A549 (cell line): Measurements from ENCODE around the gene ACOXL. TPM values are rescaled to one million over a fixed set of nuclear protein-coding genes. Genes with fewer than 3 reads are reported as not detected.
A peak's percentile ranks its signal among the peaks of the same experiment; 100 is the strongest.

ENCODE experiments used
- ATAC-seq, 2 experiments: fragments of 200-7000 bp in 1 of 2; fragments of >200 bp in 1 of 2; cut with Nextera tagmentation in 1 of 2; cut with Tn5 transposase in 1 of 2; 3 replicates each; pipeline versions ENCODE4 v1.8.0 to v1.9.1; 2018 to 2020; ENCODE audit warnings: mild to moderate bottlenecking in 1 of 2, moderate library complexity in 1 of 2
- CTCF ChIA-PET: fragments of 300-600 bp; sonication (Branson Sonifier 250); formaldehyde crosslinking; extraction: SDS; loops from one replicate; lab custom pipeline; 2021; ENCODE audit warnings: antibody characterized with exemption, inconsistent platforms; lab: Yijun Ruan, JAX
- POLR2A ChIA-PET: fragments of 350-600 bp; formaldehyde crosslinking; extraction: SDS; loops from one replicate; lab custom pipeline; 2021; ENCODE audit warnings: antibody characterized with exemption, inconsistent platforms; lab: Yijun Ruan, JAX
- DNase-seq, 2 experiments: peaks; one replicate each; pipeline versions ENCODE4 v3.0.0 to v3.0.0-alpha.2; 2011 to 2016; ENCODE audit warnings: low read depth in 1 of 2, low spot score in 1 of 2
- FAIRE-seq: peaks from 2 replicates; lab custom pipeline; 2011; peaks lifted over from hg19 to GRCh38; lab: Jason Lieb, UNC
- H3K27ac ChIP-seq, 2 experiments: fragments of >200 bp; sonication (Bioruptor Twin); formaldehyde crosslinking; 3 replicates each; pipeline ENCODE4 v1.5.1; 2016 to 2017
- H3K4me1 ChIP-seq: fragments of >200 bp; sonication (Bioruptor Twin); formaldehyde crosslinking; 3 replicates; pipeline ENCODE4 v1.6.1; 2016
- H3K4me2 ChIP-seq: fragments of >200 bp; sonication (Bioruptor Twin); formaldehyde crosslinking; 3 replicates; pipeline ENCODE4 v1.6.1; 2016
- H3K4me3 ChIP-seq: fragments of >200 bp; sonication (Bioruptor Twin); formaldehyde crosslinking; 3 replicates; pipeline ENCODE4 v1.5.1; 2016
- H3K9me3 ChIP-seq: fragments of >200 bp; sonication (Bioruptor Twin); formaldehyde crosslinking; 3 replicates; pipeline ENCODE4 v1.6.1; 2016
- BCL3 ChIP-seq: fragments of >200 bp; sonication (Bioruptor Twin); formaldehyde crosslinking; IDR thresholded peaks from 3 replicates; pipeline ENCODE4 v1.6.1; 2016
- CEBPB ChIP-seq, 2 experiments: fragments of >200 bp in 1 of 2; sonication (Bioruptor Twin) in 1 of 2; formaldehyde crosslinking in 1 of 2; IDR thresholded peaks; 2 replicates each; pipeline ENCODE4 v1.6.1; 2012 to 2016
- CHD4 ChIP-seq: fragments of 200-600 bp; sonication (generic); IDR thresholded peaks from 2 replicates; pipeline ENCODE4 v1.6.1; 2016; ENCODE audit warnings: antibody characterized with exemption, mild to moderate bottlenecking, borderline replicate concordance
- CTCF ChIP-seq: fragments of >200 bp; sonication (Bioruptor Twin); formaldehyde crosslinking; IDR thresholded peaks from 3 replicates; pipeline ENCODE4 v1.5.1; 2016
- E2F6 ChIP-seq: IDR thresholded peaks from 2 replicates; pipeline ENCODE4 v1.6.1; 2012; ENCODE audit warnings: low read depth, borderline replicate concordance
- ELK1 ChIP-seq: fragments of 150-350 bp; IDR thresholded peaks from 2 replicates; pipeline ENCODE4 v1.6.1; 2014; ENCODE audit warnings: low read depth, mild to moderate bottlenecking, low read length
- ESRRA ChIP-seq: fragments of 150-350 bp; IDR thresholded peaks from 2 replicates; pipeline ENCODE4 v1.6.1; 2014; ENCODE audit warnings: mild to moderate bottlenecking, low read length, borderline replicate concordance
- HDAC2 ChIP-seq: fragments of 200-600 bp; sonication (generic); IDR thresholded peaks from 2 replicates; pipeline ENCODE4 v1.6.1; 2016
- HMGXB4 ChIP-seq: fragments of 250-450 bp; sonication (Bioruptor Pico); IDR thresholded peaks from 2 replicates; pipeline ENCODE4 v1.5.0; 2021; ENCODE audit warnings: mild to moderate bottlenecking, moderate library complexity, borderline replicate concordance
- MAFK ChIP-seq: fragments of 450-650 bp; IDR thresholded peaks from 2 replicates; pipeline ENCODE4 v1.6.1; 2014; ENCODE audit not compliant: partially characterized antibody
- POLR2A ChIP-seq: IDR thresholded peaks from 2 replicates; pipeline ENCODE4 v1.6.1; 2012; ENCODE audit warnings: mild to moderate bottlenecking, low read length
- ZC3H11A ChIP-seq: fragments of 450-650 bp; IDR thresholded peaks from 2 replicates; pipeline ENCODE4 v1.6.1; 2014; ENCODE audit warnings: antibody characterized with exemption, mild to moderate bottlenecking
- ZNF302 ChIP-seq: fragments of 250-450 bp; sonication (Bioruptor Pico); IDR thresholded peaks from 2 replicates; pipeline ENCODE4 v1.9.0; 2021; ENCODE audit warnings: inconsistent platforms, mild to moderate bottlenecking, moderate library complexity
- ZSCAN20 ChIP-seq: fragments of 250-450 bp; sonication (Bioruptor Pico); IDR thresholded peaks from 2 replicates; pipeline ENCODE4 v1.8.0; 2022; ENCODE audit warnings: mild to moderate bottlenecking, moderate library complexity
- WGBS: methylation state at CpG from one replicate; pipeline ENCODE4 v1.1.6; 2017; ENCODE audit errors: missing lambda C conversion rate; 5-methylcytosine and 5-hydroxymethylcytosine counted together
- polyA plus RNA-seq, 4 experiments: library from polyadenylated mRNA; depleted of rRNA in 3 of 4; stranded (reverse); fragments of >200 nt; fragmentation: RNase III in 1 of 4; extraction: RNeasy Plus Mini Kit Qiagen cat#74134 plus additional on column Dnase treatment in 1 of 4; gene quantifications; 2 replicates in 3 of 4; 3 replicates in 1 of 4; pipeline ENCODE4 v1.2.3, GENCODE V29; 2011 to 2017

The ACOXL gene
- polyA plus RNA-seq, 2 of the 4 experiments (the other 2 are of a cell fraction): not detected

- TF ChIP-seq HMGXB4 (no peak), ELK1 (no peak)
- TF ChIP-seq, all 56 proteins: peak for 0
Measured at GRCh38 chr2:111135237-111135909, 403.0 kb downstream of the ACOXL start (continued).

GRCh38 chr2:111135910-111136297 lies 403.5 kb downstream of the ACOXL start:
- Histone ChIP-seq H3K4me2 (no peak overlapping the region), H3K4me1 (peaks cover 11% of the 10 kb centered on the region; the same call in 1 of the 3 replicates), H3K9me3 (no peaks in the 10 kb centered on the region), H3K27ac (no peak overlapping the region), H3K4me3 (no peak overlapping the region)
- ATAC-seq (peak; percentile 54 to 72; a peak in 3 of 6 replicates), FAIRE-seq (no peak), DNase-seq (peak in 1 of 2 experiments; percentile 7)
- TF ChIP-seq CTCF (no peak), ZNF302 (CRISPR knock-in tag) (no peak), CEBPB (IDR thresholded peaks at IDR 0.05) (no peak), BCL3 (no peak), MAFK (no peak), ZSCAN20 (CRISPR knock-in tag) (no peak), E2F6 (no peak), POLR2A (no peak), ESRRA (no peak), ZC3H11A (no peak)
- POLR2A ChIA-PET: interaction anchor here (0.9 kb wide), 1 partner anchor 15 kb away, joined by 3 read pairs; the partner anchor contains the start of gene BCL2L11
- WGBS: 84% methylated on average over 6 of the region's 9 CpGs
- CTCF ChIA-PET: no interaction called here

- Histone ChIP-seq H3K4me1 (peaks cover 11% of the 10 kb centered on the region; the same call in 1 of the 3 replicates), H3K4me3 (no peak overlapping the region), H3K27ac (no peak overlapping the region), H3K9me3 (no peaks in the 10 kb centered on the region), H3K4me2 (no peak overlapping the region)
- FAIRE-seq: no peak
- ChIA-PET POLR2A (no interaction called here), CTCF (interaction anchor here (0.7 to 1.4 kb wide), 2 partner anchors 18 to 48 kb away, joined by 3 read pairs; partner anchors contain the start of gene BCL2L11)
- no peak for TF ChIP-seq BCL3
- TF ChIP-seq CHD4: no peak
- TF ChIP-seq ZC3H11A: no peak
- no peak for TF ChIP-seq HDAC2
- no peak for DNase-seq
- WGBS: 79% methylated on average over 5 of the region's 5 CpGs
- no peak for ATAC-seq
Measured at GRCh38 chr2:111138839-111139238, 406.5 kb downstream of the ACOXL start.
